H1 (cell line): Measurements from ENCODE around the gene PDE6B. TPM values are rescaled to one million over a fixed set of nuclear protein-coding genes. Genes with fewer than 3 reads are reported as not detected.

ENCODE experiments used
- CTCF ChIA-PET: fragments of 300-600 bp; sonication (Branson Sonifier 250); formaldehyde crosslinking; loops from one replicate; lab custom pipeline; 2021; ENCODE audit not compliant: partially characterized antibody; lab: Charles Lee
- POLR2A ChIA-PET: fragments of 300-600 bp; sonication (Branson Sonifier 250); formaldehyde crosslinking; loops from one replicate; lab custom pipeline; 2021; ENCODE audit warnings: inconsistent platforms; ENCODE audit not compliant: partially characterized antibody; lab: Charles Lee
- DNase-seq, 2 experiments: peaks; one replicate each; pipeline versions ENCODE4 v3.0.0 to v3.0.0-alpha.2; 2010 to 2022; ENCODE audit warnings: low spot score in 2 of 2, low read depth in 1 of 2, mixed read lengths in 1 of 2
- FAIRE-seq: peaks from 2 replicates; lab custom pipeline; 2011; peaks lifted over from hg19 to GRCh38; lab: Jason Lieb, UNC
- H2AFZ ChIP-seq: 2 replicates; pipeline ENCODE4 v1.8.1; 2012; ENCODE audit warnings: low read length, inconsistent platforms
- H2AK5ac ChIP-seq: 2 replicates; pipeline ENCODE4 v1.6.1; 2013; ENCODE audit warnings: low read depth, low read length
- H2BK120ac ChIP-seq: replicated peaks from 2 replicates; pipeline ENCODE3; 2013; ENCODE audit warnings: low read depth, low read length, inconsistent platforms
- H2BK12ac ChIP-seq: 2 replicates; pipeline ENCODE4 v1.6.1; 2013; ENCODE audit warnings: low read depth, low read length
- H2BK15ac ChIP-seq: 2 replicates; pipeline ENCODE4 v1.6.1; 2013; ENCODE audit warnings: low read length
- H2BK20ac ChIP-seq: 2 replicates; pipeline ENCODE4 v1.6.1; 2013; ENCODE audit warnings: low read length
- H2BK5ac ChIP-seq: 2 replicates; pipeline ENCODE4 v1.6.1; 2013; ENCODE audit warnings: low read depth, low read length
- H3K14ac ChIP-seq: 2 replicates; pipeline ENCODE4 v1.6.1; 2013; ENCODE audit warnings: inconsistent platforms; ENCODE audit not compliant: insufficient read length
- H3K18ac ChIP-seq: 2 replicates; pipeline ENCODE4 v1.6.1; 2013; ENCODE audit warnings: low read length; ENCODE audit errors: extremely low read depth
- H3K23ac ChIP-seq: 2 replicates; pipeline ENCODE4 v1.6.1; 2013; ENCODE audit warnings: inconsistent platforms; ENCODE audit not compliant: insufficient read length
- H3K23me2 ChIP-seq: 2 replicates; pipeline ENCODE4 v1.6.1; 2013; ENCODE audit warnings: low read depth, low read length
- H3K27ac ChIP-seq: 2 replicates; pipeline ENCODE4 v1.6.1; 2011; ENCODE audit warnings: low read depth, low read length, inconsistent platforms
- H3K27me3 ChIP-seq, 4 experiments: replicated peaks in 1 of 4; 1 replicate in 1 of 4; 2 replicates in 3 of 4; pipeline versions ENCODE4 v1.6.1 to v1.8.1; 2011 to 2013; ENCODE audit warnings: low read length in 3 of 4, mild to moderate bottlenecking in 3 of 4, inconsistent platforms in 2 of 4, mixed read lengths in 2 of 4, moderate library complexity in 1 of 4; ENCODE audit not compliant: control insufficient read depth in 3 of 4, insufficient read depth in 3 of 4; ENCODE audit errors: extremely low read depth in 1 of 4
- H3K36me3 ChIP-seq, 4 experiments: 2 replicates each; pipeline versions ENCODE4 v1.6.1 to v1.8.1; 2011 to 2013; ENCODE audit warnings: mild to moderate bottlenecking in 4 of 4, low read length in 3 of 4, moderate library complexity in 2 of 4, control low read depth in 1 of 4, inconsistent platforms in 1 of 4; ENCODE audit not compliant: insufficient read depth in 4 of 4, control insufficient read depth in 2 of 4
- H3K4ac ChIP-seq: replicated peaks from 2 replicates; pipeline ENCODE3; 2013; ENCODE audit warnings: low read length, low read depth, mixed read lengths, inconsistent platforms; ENCODE audit not compliant: insufficient read length
- H3K4me1 ChIP-seq, 4 experiments: replicated peaks in 1 of 4; 1 replicate in 1 of 4; 2 replicates in 3 of 4; pipeline versions ENCODE4 v1.6.1 to v1.8.1; 2011 to 2013; ENCODE audit warnings: low read length in 3 of 4, inconsistent platforms in 2 of 4, mixed read lengths in 1 of 4; ENCODE audit not compliant: insufficient read depth in 4 of 4, control insufficient read depth in 3 of 4
- H3K4me2 ChIP-seq, 2 experiments: 2 replicates each; pipeline versions ENCODE4 v1.6.1 to v1.8.1; 2011 to 2013; ENCODE audit warnings: low read depth in 2 of 2, low read length in 2 of 2, control low read depth in 1 of 2, inconsistent platforms in 1 of 2, mild to moderate bottlenecking in 1 of 2; ENCODE audit not compliant: insufficient read depth in 1 of 2
- H3K4me3 ChIP-seq, 4 experiments: fragments of 200-600, 300-600 bp in 1 of 4; sonication (generic), shearing (Covaris generic), sonication (Bioruptor Twin) in 1 of 4; 2 replicates each; pipeline versions ENCODE4 v1.5.1 to v1.8.1; 2011 to 2016; ENCODE audit warnings: low read length in 4 of 4, low read depth in 3 of 4, control low read depth in 2 of 4, inconsistent platforms in 2 of 4, mild to moderate bottlenecking in 2 of 4, mixed read lengths in 1 of 4, moderate library complexity in 1 of 4; ENCODE audit not compliant: insufficient read depth in 2 of 4; ENCODE audit errors: extremely low read depth in 1 of 4
- H3K56ac ChIP-seq: replicated peaks from 2 replicates; pipeline ENCODE3; 2013; ENCODE audit warnings: low read depth, mild to moderate bottlenecking, mixed read lengths, low read length, inconsistent platforms; ENCODE audit not compliant: insufficient read length
- H3K79me1 ChIP-seq: 2 replicates; pipeline ENCODE4 v1.6.1; 2013; ENCODE audit warnings: low read depth, low read length, control low read depth
- H3K79me2 ChIP-seq, 2 experiments: 2 replicates each; pipeline versions ENCODE4 v1.6.1 to v1.8.1; 2012 to 2013; ENCODE audit warnings: low read length in 2 of 2, mild to moderate bottlenecking in 2 of 2, inconsistent platforms in 1 of 2; ENCODE audit not compliant: insufficient read depth in 2 of 2, control insufficient read depth in 1 of 2
- H3K9ac ChIP-seq, 4 experiments: replicated peaks in 1 of 4; 1 replicate in 1 of 4; 2 replicates in 3 of 4; pipeline versions ENCODE4 v1.6.1 to v1.8.1; 2011 to 2013; ENCODE audit warnings: low read depth in 3 of 4, low read length in 3 of 4, control low read depth in 2 of 4, mild to moderate bottlenecking in 2 of 4, moderate library complexity in 2 of 4, inconsistent platforms in 1 of 4; ENCODE audit errors: extremely low read depth in 1 of 4
- H3K9me3 ChIP-seq, 2 experiments: 2 replicates each; pipeline versions ENCODE4 v1.6.1 to v1.8.1; 2012 to 2013; ENCODE audit warnings: mild to moderate bottlenecking in 2 of 2, moderate library complexity in 2 of 2, control low read depth in 1 of 2, inconsistent platforms in 1 of 2, low read depth in 1 of 2, low read length in 1 of 2, mixed read lengths in 1 of 2; ENCODE audit not compliant: insufficient read depth in 2 of 2
- H4K20me1 ChIP-seq, 2 experiments: replicated peaks in 1 of 2; 2 replicates each; pipeline versions ENCODE3 to v1.8.1; 2011 to 2013; ENCODE audit warnings: inconsistent platforms in 2 of 2, low read length in 2 of 2, mild to moderate bottlenecking in 1 of 2; ENCODE audit not compliant: insufficient read depth in 2 of 2, control insufficient read depth in 1 of 2
- H4K5ac ChIP-seq: 2 replicates; pipeline ENCODE4 v1.6.1; 2013; ENCODE audit warnings: low read length, low read depth, mixed read lengths, inconsistent platforms; ENCODE audit not compliant: insufficient read length
- H4K8ac ChIP-seq: 2 replicates; pipeline ENCODE4 v1.8.0; 2013; ENCODE audit warnings: mild to moderate bottlenecking, moderate library complexity, low read length, inconsistent platforms; ENCODE audit not compliant: insufficient read depth; ENCODE audit errors: extremely low read depth
- H4K91ac ChIP-seq: replicated peaks from 2 replicates; pipeline ENCODE3; 2013; ENCODE audit warnings: low read length, mixed read lengths, inconsistent platforms; ENCODE audit not compliant: insufficient read length
- WGBS, 2 experiments: shearing (Covaris generic) in 1 of 2; methylation state at CpG; one replicate each; pipeline versions ENCODE4 v1.1.6 to v1.1.7; 2013 to 2015; ENCODE audit warnings: low lambda C conversion rate in 2 of 2, mixed read lengths in 2 of 2, inconsistent platforms in 1 of 2, low coverage in 1 of 2, missing lambda C conversion rate in 1 of 2; ENCODE audit not compliant: insufficient replicate concordance in 2 of 2, insufficient coverage in 1 of 2, insufficient read length in 1 of 2; ENCODE audit errors: extremely low coverage in 1 of 2, missing lambda C conversion rate in 1 of 2; 5-methylcytosine and 5-hydroxymethylcytosine counted together
- polyA plus RNA-seq, 7 experiments: library from polyadenylated mRNA; depleted of rRNA in 3 of 7; stranded (reverse) in 5 of 7; unstranded in 2 of 7; fragments of >200 nt in 5 of 7; fragments of 200-250 nt in 2 of 7; gene quantifications; 1 replicate in 5 of 7; 2 replicates in 1 of 7; 4 replicates in 1 of 7; pipeline versions ENCODE4 v1.2.1 to v1.2.3, GENCODE V29; 2011 to 2013; ENCODE audit warnings: missing spikeins in 2 of 7, mixed read lengths in 2 of 7
- total RNA-seq: library from RNA; stranded (reverse); fragmentation: NEBNext Ultra II Directional; extraction: Animal tissue kit (Norgen Biotek cat#: 25700); gene quantifications from 2 replicates; pipeline ENCODE4 v1.2.1, GENCODE V29; 2021

PDE6B gene
- total and polyA plus RNA-seq, 2 of the 8 experiments (the other 6 are each of a cell fraction or from before 2014, with no cell fraction given) = 4.1 to 8.4 TPM

DNA sequence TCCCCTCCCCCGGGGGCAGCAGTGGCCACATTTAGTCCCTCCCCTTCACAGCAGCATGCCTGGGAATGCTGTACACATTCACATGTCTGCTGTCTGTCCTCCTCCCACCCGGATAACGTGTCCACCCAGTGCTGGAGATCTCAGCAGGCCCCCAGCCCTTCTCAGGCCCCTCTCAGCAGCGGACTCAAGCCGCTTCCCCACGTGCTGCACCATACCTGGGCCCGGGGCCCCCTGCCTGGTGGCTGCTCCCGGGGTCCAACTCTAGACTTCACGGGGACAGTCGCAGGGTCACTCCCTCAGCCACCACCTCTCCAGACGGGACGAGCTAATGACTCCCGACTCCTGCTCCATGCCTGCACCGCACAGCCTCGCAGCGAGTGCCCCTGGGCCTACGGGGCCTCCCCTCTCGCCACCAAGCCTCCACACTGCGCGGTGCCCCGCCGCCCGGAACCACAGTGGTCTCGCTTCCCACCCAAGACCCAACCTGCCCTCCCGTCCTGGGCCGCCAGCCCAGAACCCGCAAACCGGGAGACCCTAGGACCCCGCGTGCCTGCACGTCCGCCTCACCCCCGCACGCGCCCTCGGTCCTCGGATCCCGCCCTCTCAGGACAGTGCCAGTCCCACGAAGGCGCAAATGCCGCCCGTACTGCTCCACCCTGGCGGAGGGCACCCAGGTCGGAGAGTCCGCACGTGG lies 79.0 kb downstream of the PDE6B start:
- Histone ChIP-seq H3K18ac (no peak overlapping the region), H2BK120ac (no peak overlapping the region), H4K91ac (no peak overlapping the region), H3K27ac (no peak overlapping the region), H3K9me3 (no peaks in the 10 kb centered on the region), H3K27me3 (peaks cover 0 to 5% (median 3%) of the 10 kb centered on the region in 4 experiments; a peak in 3 of 7 replicates), H3K56ac (no peak overlapping the region), H2BK12ac (peak overlapping the region; percentile 60; the same call in 1 of the 2 replicates), H3K23ac (no peak overlapping the region), H3K4me2 (peak overlapping the region in 1 of 2 experiments; percentile 17; a peak in 2 of 4 replicates), H2BK15ac (no peak overlapping the region), H3K23me2 (peaks cover 12% of the 10 kb centered on the region; the same call in 1 of the 2 replicates), H4K8ac (no peak overlapping the region), H2AK5ac (no peak overlapping the region), H2AFZ (no peak overlapping the region), H3K36me3 (peaks cover 0 to 2% (median 0%) of the 10 kb centered on the region in 4 experiments; a peak in 1 of 8 replicates), H4K5ac (no peak overlapping the region), H4K20me1 (peaks cover 8 to 13% of the 10 kb centered on the region in 2 experiments), H2BK20ac (no peak overlapping the region), H3K9ac (no peak overlapping the region), H3K4me1 (peaks cover 0 to 8% (median 5%) of the 10 kb centered on the region in 4 experiments; a peak in 5 of 7 replicates), H3K4me3 (no peak overlapping the region), H3K79me2 (peaks cover 5 to 27% of the 10 kb centered on the region in 2 experiments), H3K79me1 (peaks cover 11% of the 10 kb centered on the region), H2BK5ac (no peak overlapping the region), H3K4ac (no peak overlapping the region), H3K14ac (no peak overlapping the region)
- ChIA-PET CTCF (no interaction called here), POLR2A (no interaction called here)
- no peak for DNase-seq
- 93% methylated on average over 38 of the region's 46 CpGs; no CpG with 5 or more reads in 1 of the 2 experiments for WGBS, 2 experiments
- no peak for FAIRE-seq
